Neutrophil (primary cell): Measurements from ENCODE around the gene PLEKHH1.

ENCODE experiments used
- H3K27ac ChIP-seq: fragments of 200-600 bp; sonication (generic); 2 replicates; pipeline ENCODE4 v1.5.1; 2016; ENCODE audit warnings: mild to moderate bottlenecking, moderate library complexity
- H3K27me3 ChIP-seq: fragments of 200-600 bp; sonication (generic); 2 replicates; pipeline ENCODE4 v1.6.0; 2016; ENCODE audit warnings: mild to moderate bottlenecking
- H3K36me3 ChIP-seq: fragments of 200-600 bp; sonication (generic); 2 replicates; pipeline ENCODE4 v1.5.1; 2017
- H3K4me1 ChIP-seq, 2 experiments: fragments of 200-600 bp in 1 of 2; sonication (generic) in 1 of 2; 1 replicate in 1 of 2; 2 replicates in 1 of 2; pipeline versions ENCODE4 v1.5.1 to v1.6.1; 2013 to 2016; ENCODE audit warnings: low read depth in 1 of 2, low read length in 1 of 2, mild to moderate bottlenecking in 1 of 2, moderate library complexity in 1 of 2; ENCODE audit not compliant: control insufficient read depth in 1 of 2, insufficient read depth in 1 of 2
- H3K4me3 ChIP-seq, 2 experiments: fragments of 200-600 bp in 1 of 2; sonication (generic) in 1 of 2; 1 replicate in 1 of 2; 2 replicates in 1 of 2; pipeline ENCODE4 v1.5.1; 2013 to 2016; ENCODE audit warnings: low read depth in 1 of 2, low read length in 1 of 2, mild to moderate bottlenecking in 1 of 2, moderate library complexity in 1 of 2
- H3K9me3 ChIP-seq: fragments of 200-600 bp; sonication (generic); 2 replicates; pipeline ENCODE4 v1.5.1; 2016
- TF ChIP-seq, protein P1 (sequence below): fragments of 200-600 bp; sonication (generic); IDR thresholded peaks from 2 replicates; pipeline ENCODE4 v1.5.1; 2016; ENCODE audit warnings: antibody characterized with exemption

PLEKHH1 gene

DNA sequence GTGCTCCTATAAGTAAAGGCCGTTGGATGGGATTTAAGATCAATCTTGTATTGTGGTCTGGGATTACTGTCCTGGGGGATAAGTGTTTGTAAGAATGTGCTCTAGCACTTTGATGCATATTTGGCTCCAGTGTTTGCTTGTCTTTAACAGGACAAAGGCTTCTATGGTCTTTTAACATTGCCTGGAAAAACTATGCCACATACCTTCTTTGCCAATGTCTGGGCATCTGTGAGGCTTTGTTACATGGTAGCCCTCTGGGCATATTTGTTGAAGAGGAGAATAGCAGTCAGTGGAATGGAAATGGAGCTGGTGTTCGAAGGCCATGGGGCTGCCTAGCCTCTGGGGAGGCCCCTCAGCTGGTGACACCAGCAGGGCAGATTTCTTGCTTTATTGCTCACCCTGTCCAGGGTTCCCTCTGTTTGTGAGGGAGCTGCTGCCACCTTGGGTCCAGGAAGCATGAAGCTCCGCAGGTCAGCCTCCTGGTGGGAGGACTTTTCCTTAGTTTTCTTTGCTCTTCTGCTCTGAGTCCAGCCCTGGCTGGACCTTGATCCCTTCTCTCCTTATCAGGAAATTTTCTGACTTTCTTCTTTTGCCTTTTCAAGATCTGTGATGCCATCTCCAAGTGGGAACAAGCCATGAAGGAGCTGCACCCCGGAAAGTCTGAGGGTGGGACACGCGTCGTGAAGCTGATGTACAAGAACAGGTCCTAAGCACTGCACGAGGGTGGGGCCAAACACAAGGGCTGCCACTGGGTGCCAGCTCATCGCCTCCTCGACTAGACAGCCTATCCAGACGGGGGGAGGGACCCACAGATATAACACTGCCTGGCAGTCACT, 47.5 kb downstream of the PLEKHH1 start:
- Histone ChIP-seq H3K27ac (no peak overlapping the region), H3K9me3 (no peaks in the 10 kb centered on the region), H3K36me3 (no peaks in the 10 kb centered on the region), H3K4me3 (no peak overlapping the region), H3K4me1 (no peaks in the 10 kb centered on the region), H3K27me3 (no peaks in the 10 kb centered on the region)
- TF ChIP-seq, protein P1, sequence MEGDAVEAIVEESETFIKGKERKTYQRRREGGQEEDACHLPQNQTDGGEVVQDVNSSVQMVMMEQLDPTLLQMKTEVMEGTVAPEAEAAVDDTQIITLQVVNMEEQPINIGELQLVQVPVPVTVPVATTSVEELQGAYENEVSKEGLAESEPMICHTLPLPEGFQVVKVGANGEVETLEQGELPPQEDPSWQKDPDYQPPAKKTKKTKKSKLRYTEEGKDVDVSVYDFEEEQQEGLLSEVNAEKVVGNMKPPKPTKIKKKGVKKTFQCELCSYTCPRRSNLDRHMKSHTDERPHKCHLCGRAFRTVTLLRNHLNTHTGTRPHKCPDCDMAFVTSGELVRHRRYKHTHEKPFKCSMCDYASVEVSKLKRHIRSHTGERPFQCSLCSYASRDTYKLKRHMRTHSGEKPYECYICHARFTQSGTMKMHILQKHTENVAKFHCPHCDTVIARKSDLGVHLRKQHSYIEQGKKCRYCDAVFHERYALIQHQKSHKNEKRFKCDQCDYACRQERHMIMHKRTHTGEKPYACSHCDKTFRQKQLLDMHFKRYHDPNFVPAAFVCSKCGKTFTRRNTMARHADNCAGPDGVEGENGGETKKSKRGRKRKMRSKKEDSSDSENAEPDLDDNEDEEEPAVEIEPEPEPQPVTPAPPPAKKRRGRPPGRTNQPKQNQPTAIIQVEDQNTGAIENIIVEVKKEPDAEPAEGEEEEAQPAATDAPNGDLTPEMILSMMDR: no peak

DNA sequence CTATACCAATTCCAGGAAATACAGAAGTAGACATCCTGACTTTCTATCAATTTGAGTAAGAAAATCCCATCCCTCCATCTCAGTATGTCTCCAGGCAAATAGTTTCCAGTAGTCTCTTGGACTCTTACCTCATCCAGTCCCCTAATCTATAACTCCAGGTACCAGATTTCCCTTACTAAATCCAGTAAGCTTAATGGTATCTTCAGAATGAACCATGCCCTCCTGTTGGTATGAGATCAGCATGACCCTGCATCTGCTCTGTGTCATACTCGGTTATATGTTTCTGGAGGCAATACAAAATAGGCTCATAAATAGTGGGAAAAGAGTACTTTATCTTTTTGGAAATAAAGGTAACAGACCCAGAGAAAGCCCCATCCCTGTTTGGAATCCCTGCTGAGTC, 48.6 kb downstream of the PLEKHH1 start:
- Histone ChIP-seq H3K4me1 (no peaks in the 10 kb centered on the region), H3K36me3 (no peaks in the 10 kb centered on the region)
- TF ChIP-seq, protein P1: no peak

DNA sequence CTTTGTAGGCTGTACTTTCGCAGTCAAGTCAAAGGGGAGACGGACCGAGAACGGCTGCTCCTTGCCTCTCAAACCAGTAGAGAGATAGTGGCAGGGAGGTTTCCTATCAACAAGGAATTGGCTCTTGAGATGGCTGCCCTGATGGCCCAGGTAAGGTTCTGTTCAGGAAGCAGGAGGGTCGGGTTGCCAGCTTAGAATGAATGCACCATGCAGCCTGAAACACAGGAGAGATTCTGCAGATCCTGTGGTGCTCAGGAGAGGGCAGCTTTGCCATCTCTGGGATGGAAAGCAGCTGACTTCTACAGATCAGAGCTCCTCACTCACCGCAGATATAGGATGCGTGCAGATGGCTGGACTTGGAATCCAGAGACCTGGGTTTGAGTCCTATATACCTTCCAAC, 49.0 kb downstream of the PLEKHH1 start:
- TF ChIP-seq, protein P1: no peak
- no peaks in the 10 kb centered on the region for H3K27me3 ChIP-seq
- no peak overlapping the region for H3K27ac ChIP-seq
- H3K36me3 ChIP-seq: no peaks in the 10 kb centered on the region
- no peaks in the 10 kb centered on the region for H3K9me3 ChIP-seq
- H3K4me1 ChIP-seq: no peaks in the 10 kb centered on the region
- H3K4me3 ChIP-seq: no peak overlapping the region

More for the DNA sequence above, 48.6 kb downstream of the PLEKHH1 start:
- no peak overlapping the region for H3K27ac ChIP-seq
- no peaks in the 10 kb centered on the region for H3K9me3 ChIP-seq
- no peaks in the 10 kb centered on the region for H3K27me3 ChIP-seq
- H3K4me3 ChIP-seq: no peak overlapping the region

DNA sequence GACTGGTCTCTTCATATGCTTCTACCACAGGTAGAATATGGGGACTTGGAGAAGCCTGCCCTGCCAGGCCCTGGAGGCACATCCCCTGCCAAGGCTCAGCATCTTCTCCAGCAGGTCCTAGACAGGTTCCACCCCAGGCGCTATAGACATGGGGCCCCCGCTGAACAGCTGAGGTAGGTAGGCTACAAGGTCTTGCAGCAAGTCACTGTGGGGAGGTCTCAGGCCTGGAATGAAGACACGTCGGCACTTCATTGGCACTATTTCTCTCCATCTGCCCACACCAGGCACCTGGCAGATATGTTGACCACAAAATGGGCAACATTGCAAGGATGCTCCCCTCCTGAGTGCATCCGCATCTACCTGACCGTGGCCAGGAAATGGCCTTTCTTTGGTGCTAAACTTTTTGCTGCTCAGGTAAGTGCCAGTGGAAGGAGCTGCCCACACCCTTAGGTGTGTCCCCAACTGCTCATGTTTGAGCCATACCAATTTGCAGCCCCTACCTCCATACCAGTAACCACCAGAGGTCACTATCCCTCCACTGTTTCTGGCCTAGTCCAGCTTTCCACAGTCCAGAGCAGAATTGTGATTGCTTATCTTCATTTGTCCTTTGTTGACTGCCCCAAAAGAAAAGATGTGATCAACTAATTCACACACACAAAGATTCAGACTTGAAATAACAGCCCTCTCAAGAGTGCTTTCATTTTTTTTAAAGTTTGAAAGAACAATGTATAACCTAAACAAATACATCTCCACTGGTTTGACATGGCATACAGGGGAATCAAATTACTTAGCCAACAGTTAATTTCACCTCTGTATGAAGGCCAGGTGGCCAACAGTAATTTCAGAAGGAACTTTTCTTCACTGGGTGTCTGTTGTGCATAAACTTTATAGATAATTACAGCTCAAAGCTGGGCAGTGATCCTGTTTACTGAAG, 50.9 kb downstream of the PLEKHH1 start:
- Histone ChIP-seq H3K9me3 (no peaks in the 10 kb centered on the region), H3K4me1 (no peaks in the 10 kb centered on the region), H3K27ac (no peak overlapping the region), H3K4me3 (no peak overlapping the region), H3K27me3 (no peaks in the 10 kb centered on the region), H3K36me3 (peaks cover 11% of the 10 kb centered on the region)
- TF ChIP-seq, protein P1: peak; percentile 27

DNA sequence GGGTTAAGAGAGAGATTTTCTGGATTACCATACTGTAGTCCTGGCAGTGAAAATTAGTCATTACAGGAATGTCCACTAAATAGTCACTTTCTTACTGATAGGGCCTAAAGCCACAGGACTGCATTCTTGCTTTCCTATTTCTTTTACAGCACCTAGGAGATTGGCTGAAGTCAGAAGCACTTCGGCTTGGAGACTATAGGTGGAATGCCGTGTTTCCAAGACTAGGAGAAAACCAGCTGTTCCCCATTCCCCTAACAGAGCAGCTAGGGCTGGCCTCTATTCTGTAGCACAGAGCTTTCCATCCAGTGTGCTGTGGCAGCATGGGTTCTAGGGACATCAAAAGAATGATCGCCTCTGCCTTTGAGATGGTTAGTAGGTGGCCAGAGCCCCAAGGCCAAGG, 51.9 kb downstream of the PLEKHH1 start:
- Histone ChIP-seq H3K36me3 (peaks cover 15% of the 10 kb centered on the region), H3K27me3 (no peaks in the 10 kb centered on the region), H3K9me3 (no peaks in the 10 kb centered on the region), H3K27ac (no peak overlapping the region), H3K4me1 (no peaks in the 10 kb centered on the region), H3K4me3 (no peak overlapping the region)
- TF ChIP-seq, protein P1: no peak
